Measurements from ENCODE around the gene NUP62.

The NUP62 gene

DNA sequence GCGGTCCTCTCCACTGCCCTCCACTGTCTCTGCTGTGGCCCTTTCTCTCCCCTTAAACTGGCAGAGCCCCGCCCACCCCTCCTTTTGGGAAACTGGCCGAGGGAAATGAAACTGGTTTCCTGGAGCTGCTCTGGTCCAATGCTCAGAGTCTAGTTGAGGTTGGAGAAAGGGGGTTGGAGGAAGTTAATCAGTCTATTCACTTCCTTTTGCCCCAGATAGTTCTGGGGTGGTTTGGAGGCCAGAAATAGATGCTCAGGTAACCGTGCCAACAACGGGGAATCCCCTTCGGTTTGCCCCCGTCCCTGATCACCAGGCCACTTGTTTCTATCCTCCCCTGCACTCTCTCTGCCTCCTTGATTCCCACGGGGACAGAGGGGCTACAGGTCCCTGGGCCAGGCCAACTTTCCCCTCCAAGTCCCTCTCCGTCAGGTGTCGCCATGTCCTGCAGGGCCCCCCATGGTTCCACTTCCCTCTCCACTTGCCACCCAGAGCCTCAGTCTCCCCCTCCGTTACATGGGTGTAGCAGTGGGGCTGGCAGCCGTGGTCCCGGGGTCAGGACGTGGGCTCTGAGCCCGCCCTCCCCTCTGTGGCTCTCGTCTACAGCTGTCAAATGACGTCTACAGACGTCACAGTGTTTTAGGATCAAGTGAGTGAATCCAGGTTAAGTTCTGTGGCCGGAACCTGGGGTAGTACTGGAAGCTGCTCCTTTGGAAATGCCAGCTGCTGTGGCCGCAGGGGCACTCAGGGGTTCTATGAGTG lies 32.3 kb downstream of the NUP62 start, which contains the start of gene IL4I1:
Gene IL4I1, minus strand, starts transcription at position 25 of the 759 bp plus-strand sequence. CDS start 727 bp downstream, outside the sequence.
- peak; percentile 54 for DNase-seq (ENCODE audit: low read depth)

DNA sequence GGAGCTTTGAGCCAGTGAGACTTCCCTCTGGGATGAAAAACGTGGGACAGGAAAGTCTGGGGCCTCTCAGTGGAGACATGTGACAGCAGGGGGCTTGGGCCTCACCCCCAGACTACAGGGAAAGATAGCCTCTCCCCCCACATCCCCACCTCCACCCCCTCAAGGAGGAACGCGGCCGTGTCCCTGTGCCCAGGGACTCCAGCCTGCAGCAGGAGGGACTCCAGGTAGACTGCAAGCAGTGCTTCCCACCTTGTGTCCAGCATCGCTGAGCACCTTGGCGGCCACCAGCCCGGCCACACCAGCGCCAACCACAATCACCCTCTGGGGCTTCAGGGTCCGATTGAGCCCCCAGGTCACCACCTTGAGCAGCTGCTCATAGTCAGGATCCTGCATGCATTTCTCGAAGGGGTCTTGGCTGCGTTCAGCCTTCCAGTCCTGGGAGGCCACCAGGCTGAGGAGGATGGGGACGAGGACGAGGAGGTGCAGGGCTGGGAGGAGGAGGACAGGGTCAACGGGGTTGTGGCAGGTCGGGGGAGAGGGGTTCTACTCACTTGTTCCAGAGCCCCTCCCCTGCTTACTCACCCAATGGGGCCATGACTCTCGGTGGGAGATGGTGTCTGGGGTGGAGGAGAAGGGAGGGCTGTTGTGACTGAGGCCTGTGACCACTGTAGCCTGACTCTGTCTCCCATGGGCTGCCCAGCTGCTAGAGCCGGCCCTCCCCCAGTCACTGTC lies 33.6 kb downstream of the NUP62 start:
- DNase-seq (ENCODE audit: low read depth) = no peak

DNA sequence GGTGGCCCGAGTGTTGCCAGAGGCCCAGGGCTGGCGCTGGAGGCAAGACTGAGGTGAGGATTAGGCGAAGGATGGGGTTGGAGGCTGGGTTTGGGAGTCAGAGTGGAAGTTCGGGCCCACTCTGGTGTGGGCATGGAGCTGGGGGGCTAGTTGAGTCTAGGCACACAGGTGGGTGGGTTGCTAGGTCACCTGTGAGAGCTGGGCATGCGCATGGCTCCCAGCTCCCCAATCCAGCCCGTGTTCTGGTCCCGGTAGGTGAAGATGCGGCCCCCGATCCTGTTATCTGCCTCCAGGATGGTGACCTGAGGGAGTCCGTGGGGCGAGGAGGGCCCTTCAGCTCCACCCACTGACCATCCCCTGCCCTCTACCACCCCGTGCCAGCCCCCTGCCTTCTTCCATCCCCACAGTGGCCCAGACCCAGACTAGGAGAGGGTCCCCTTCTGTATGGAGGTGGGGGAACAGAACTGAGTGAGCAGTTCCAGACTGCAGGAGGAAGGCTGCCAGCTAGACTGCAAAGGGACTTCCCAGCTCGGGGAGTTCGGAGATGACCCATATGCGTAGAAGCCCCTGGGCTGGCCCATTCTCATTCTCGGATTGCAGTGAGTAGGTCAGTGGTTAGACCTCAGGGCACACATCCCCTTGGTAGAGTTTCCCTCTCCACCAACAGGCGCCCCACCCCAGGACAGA lies 34.3 kb downstream of the NUP62 start:
- no peak for DNase-seq (ENCODE audit: low read depth)

DNA sequence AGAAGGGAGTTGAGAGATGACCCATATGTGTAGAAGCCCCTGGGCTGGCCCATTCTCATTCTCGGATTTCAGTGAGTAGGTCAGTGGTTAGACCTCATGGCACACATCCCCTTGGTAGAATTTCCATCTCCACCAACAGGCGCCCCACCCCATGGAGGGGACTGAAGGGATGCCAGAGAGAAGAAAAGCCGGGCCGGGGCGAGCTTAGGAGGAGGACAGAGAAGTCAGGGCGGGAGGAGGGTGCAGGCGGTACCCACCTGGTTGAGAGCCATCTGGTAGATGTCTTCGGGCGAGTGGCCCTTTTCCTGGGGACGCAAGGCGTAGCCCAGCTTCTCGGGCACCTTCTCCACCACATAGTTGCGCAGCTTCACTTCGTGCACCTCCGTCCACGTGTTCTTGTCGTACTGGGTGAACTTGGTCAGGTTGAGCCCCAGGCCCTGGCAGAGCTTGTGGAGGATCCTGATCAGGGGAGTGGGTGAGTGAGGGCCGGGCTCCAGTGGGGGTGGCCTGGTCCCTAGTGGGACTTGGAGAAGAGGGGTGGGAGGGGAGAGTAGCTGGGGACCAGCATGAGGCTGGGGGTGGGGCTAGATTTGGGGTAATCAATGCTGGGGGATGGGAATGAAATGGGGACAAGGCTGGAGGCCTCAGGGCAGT lies 35.2 kb downstream of the NUP62 start:
- DNase-seq (ENCODE audit: low read depth) = no peak

DNA sequence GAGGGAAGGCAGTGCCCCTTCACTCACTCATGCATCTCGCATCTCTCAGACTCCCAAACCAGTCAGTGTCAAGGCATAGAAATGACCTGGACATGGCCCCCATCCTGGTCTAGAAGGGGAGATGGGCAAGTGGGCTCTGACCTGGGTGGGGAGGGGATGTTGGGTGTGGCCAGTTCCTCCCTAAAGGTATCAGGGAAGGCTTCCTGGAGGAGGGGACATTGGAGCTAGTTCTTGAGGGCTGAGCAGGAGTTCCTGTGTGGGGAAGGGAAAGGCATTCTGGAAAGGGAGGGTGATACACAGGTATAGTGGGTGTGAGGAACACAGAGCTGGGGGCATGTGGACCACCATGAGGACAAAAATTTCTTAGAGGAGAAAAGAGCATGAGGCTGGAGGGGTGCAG lies 36.6 kb downstream of the NUP62 start:
- DNase-seq (ENCODE audit: low read depth) = no peak

DNA sequence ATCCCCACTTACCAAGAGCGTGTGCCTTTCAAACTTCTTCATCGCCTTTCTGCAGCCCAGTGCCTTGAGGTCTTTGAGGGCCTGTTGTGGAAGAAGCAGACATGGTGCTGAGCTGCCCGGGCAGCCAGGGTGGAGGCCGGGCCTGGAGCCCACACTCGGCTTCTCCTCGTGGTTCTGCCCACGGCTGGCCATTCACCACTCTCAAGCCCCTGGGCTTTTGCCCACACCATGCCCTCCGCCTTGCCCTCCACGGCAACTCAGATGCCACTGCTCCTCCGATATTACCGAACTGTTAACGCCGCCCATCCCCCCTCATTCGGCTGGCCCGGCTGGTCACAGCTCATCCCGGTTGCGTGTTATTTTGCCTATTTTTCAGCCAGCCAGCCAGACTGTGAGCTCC lies 37.9 kb downstream of the NUP62 start:
- DNase-seq (ENCODE audit: low read depth) = no peak

DNA sequence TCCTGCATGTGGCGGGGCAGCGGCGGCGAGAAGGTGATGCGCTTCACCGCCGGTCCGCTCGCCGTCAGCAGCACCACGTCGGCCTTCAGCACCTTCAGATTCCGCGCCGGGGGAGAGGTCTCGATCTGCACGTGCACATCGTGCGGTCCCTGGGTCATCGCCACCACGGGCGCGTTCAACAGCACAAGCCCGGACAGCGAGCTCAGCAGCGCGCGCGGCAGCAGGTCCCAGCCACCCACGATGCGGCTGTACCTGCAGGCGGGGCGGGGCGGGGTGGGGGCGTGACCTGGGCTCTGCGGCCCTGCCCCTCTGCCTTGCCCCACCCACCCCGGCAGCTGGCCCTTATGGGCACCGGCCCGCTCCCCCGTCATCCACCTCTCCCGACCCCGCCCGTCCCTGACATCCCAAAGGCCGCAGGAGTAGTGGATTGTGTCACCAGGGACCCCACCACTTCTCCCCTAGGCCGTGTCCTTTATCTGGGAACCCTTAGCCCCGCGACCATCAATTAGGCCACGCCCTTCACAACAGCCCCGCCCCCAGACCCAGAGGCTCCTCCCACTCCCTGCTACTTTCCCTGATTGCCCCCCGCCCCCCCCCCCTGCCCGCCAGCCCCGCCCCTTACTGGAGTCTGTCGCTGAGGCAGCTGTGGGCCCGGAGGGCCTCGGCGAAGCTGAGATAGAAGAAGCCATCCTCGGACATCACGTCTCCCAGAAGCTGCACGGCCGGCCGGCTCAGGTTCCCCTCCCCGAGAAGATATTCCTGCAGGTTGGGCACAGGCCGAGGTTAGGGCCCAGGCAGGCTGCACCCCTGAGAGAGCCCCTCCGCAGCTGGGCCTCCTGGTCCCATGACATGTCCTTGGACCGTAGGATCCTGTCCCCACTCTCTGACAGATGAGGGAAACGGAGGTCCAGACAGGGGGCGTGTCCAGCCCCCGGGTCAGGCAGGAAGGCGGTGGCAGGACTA lies 38.7 kb downstream of the NUP62 start:
- no peak for DNase-seq (ENCODE audit: low read depth)

DNA sequence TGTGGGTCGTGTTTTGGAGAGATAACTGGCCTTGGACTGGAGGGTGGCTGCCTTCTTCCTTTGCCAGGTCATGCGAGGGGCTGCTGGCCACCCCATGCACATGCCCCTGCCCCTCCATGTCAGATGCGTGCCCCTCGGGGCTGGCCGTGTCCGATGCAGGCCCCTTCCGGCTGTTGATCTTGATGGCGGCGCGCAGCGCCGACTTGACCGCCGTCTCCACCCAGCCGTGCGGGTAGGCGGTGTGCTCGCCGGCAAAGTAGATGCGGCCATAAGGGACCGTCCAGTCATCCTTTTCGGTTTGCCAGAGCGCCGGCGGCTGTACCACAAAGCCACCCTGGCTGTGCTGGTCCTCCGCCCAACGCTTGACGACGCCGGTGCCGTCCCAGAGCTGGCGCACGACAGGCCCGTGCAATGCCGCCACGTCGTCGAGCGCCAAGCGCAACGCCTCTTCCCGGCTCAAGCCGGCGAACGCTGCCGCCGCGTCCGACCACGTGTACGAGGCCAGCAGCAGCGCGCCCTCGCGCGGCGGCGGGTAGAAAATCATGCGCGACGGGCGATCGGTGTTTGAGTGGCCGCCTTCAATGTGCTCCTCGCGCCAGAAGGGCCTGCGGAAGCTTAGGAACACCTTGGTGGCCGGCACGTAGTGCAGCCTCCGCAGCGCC lies 39.5 kb downstream of the NUP62 start:
- DNase-seq (ENCODE audit: low read depth) = peak; percentile 71

DNA sequence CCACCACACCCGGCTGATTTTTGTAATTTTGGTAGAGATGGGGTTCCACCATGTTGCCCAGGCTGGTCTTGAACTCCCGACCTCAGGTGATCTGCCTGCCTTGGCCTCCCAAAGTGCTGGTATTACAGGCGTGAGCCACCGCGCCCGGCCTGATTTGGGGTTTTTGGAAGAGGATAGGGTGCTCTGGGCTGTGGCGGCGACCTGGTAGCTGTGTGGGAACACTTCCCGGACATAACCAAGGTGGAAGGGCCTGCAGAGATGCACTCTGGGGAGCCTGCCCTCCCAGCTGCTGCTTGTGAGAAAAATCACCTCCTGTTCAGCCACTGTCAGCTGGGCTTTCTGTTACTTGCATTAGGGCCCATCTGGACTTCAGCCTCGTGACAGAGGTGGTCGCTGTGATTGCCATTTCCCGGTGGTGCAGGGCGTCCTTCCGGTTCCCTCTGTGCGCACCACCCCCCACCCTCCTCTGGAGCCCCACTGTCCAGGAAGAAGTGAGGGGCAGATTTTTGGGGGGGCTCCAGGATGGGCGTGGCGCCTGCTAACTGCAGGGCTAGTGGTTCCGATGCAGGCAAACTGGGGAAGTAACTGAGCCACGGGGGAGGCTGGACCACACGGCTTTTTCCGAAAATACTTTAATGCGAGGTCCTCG lies 40.1 kb downstream of the NUP62 start:
- DNase-seq (ENCODE audit: low read depth) = peak; percentile 72

DNA sequence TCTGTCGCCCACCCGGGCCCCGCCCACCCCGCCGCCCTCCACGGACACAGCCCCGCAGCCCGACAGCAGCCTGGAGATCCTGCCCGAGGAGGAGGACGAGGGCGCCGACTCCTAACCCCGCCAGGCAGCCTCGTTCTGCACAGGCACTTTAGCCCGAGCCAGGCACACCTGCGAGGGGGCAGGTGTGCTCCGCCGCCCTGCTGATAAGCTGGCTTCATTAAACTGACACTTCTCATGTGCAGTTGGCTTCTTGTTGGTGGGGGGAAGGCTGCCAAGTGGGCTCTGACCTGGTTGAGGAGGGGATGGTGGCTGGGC lies 40.8 kb downstream of the NUP62 start:
- DNase-seq (ENCODE audit: low read depth) = no peak

DNA sequence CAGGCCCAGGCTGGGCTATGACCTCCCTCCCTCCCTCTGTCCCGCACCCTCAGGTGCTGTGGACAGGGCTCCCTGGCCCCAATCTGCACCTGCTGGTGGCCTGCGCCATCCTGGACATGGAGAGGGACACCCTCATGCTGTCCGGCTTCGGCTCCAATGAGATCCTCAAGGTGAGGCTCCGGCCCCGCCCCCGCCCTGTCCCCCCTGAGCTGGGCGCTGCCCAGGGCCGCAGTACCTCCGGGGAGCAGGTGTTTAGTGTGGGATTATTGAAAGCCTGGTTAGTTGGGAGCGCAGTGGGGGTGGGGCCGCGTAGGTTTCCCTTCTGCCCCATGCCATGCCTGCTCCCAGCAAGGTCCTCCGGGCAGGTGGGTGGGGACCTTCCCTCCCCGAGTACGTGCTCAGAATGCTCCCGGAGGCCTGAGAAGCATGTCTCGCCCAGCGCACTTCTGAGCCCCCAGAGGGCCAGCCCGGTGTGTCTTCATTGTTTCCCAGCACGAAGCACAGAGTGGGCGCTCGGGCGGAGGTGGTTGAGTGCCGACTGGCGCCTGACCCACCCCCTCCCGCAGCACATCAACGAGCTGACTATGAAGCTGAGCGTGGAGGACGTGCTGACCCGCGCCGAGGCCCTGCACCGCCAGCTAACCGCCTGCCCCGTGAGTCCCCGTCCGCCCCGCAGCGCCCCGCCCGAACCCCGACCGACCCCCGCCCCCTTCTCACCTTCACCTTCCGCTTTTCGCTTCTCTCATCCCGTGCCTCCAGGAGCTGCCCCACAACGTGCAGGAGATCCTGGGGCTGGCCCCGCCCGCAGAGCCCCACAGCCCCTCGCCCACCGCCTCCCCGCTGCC lies 41.4 kb downstream of the NUP62 start:
- DNase-seq (ENCODE audit: low read depth) = no peak

DNA sequence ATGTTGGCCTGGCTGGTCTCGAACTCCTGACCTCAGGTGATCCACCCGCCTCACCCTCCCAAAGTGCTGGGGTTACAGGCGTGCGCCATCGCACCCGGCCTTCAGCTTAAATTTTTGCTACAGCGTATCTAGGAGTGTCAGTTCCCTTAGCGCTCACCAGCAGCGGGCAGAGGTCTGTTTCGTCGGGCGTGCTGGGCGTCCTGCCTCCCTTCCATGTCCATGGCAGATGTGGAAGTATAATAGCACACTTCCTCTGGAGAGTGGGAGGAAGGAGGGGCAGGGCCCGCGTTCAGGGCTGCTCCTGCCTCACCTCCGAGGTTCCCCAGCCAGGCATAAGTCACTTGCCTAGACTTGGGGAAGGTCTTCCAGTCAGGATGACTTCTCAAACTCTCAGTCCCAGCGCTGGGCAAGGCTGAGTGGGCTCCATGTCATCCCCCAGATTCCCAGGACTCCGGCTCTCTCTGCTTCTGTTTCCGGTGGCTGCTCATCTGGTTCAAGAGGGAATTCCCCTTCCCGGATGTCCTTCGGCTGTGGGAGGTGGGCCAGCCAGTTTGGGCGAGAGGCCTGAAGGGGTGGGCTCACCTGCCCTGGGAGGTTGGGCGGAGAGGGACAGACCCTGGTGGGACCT lies 42.2 kb downstream of the NUP62 start:
- DNase-seq (ENCODE audit: low read depth) = no peak

DNA sequence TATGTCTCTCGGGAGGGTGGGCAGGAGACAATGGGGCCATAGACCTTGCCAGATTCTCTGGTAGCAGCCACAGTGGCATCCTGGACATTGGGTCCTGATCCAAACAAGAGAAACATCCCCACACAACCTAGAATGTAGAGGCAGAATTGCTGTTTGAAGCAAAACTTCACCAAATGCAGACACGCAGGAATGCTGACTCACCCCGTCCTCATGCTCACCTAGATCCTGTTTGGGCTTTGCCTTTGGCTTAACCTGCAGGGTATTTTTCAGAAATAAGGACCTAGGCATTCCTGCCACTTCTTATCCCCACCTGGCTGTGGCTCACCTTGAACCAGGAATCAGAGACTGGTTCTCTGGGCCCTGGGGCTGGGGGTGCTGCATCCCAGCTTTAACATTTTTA lies 44.5 kb downstream of the NUP62 start:
- DNase-seq (ENCODE audit: low read depth) = no peak

DNA sequence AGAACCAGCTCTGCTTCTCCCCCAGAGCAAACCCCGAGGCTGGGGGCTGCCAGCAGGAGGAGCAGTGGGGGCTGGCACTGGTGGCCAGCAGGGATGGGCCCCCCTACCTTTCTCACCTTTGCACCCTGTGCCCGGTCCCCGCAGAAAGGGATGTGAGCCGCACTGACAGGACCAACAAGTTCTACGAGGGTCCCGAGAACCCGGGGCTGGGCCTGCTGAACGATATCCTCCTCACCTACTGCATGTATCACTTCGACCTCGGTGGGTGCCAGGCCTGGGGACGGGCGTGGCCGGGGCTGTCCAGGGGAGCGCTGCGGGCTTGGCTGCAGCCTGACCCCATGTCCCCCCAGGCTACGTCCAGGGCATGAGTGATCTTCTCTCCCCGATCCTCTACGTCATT lies 45.2 kb downstream of the NUP62 start:
- DNase-seq (ENCODE audit: low read depth) = no peak

DNA sequence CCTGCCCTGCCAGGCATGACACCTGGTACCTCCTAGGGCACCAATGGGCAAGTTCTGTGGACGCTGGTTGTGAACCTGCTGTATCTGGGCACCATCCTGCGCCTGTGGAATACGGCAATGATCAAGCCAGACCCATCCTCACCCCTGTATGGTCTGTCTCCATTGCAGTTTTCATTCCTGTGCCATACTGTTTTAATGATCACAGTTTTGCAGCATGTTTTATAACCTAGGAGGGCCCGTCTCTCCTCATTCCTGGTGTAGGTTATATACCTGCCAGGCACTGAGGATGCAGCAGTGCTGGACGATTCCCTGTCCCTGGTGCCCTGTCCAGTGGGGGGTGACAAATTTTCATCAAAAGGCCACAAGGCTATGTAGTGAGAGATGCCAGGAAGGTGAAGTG lies 46.2 kb downstream of the NUP62 start:
- DNase-seq (ENCODE audit: low read depth) = no peak

DNA sequence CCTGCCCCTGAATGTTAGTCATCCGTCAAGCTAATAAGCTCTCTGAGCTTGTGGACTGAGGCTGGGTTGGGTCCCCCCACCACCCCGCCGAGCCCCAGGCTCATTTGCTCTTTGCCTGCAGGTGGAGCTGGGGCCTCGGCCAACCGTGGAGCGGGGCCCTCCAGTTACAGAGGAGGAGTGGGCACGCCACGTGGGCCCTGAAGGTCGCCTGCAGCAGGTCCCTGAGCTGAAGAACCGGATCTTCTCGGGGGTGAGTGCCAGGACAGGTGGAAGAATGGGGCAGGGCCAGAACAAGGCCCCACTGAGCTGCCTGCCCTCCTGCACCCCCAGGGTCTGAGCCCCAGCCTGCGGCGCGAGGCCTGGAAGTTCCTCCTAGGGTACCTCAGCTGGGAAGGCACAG lies 46.7 kb downstream of the NUP62 start:
- DNase-seq (ENCODE audit: low read depth) = no peak

DNA sequence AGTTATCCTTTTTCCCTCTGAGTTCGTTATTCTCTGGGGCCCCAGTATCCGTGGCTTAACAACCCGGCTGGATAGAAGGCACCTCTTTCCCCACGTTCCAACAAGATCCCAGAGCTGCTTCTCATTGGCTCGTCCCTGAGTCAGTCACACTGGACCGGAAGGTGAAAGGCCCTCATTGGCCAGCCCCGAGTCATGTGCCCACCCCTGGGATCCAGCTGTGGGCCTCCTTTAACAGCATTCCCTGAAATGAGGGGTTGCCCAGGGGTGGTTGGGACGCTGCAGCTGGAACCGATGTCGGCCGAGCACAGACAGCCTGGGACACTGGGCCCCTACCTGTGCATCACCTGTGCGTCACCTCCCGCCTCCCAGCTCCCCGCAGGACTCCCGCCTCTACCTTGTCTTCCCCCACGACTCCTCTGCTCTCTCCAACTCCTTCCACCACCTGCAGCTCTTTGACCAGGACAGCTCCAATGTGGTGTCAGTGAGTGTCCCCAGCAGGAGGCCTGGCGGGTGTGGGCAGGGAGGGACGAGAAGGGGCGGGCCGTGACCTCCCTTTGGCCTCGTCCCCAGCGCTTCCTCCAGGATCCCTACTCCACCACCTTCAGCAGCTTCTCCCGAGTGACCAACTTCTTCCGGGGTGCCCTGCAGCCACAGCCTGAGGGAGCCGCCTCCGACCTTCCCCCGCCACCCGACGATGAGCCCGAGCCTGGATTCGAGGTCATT lies 47.5 kb downstream of the NUP62 start:
- no peak for DNase-seq (ENCODE audit: low read depth)

DNA sequence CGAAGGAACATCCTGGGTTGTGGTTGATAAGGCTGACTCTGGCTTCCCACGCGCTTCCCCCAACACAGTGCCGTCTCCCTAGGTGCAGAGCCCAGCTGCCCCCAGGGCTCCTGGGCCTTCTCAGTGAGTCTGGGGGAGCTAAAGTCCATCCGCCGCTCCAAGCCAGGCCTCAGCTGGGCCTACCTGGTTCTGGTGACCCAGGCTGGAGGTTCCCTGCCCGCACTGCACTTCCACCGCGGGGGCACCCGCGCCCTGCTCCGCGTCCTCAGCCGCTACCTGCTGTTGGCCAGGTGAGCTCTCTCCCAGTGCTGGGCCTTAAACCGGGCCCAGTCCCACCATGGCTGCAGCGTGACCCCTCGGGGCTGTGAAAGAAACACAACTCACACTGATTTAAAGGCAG lies 48.1 kb downstream of the NUP62 start:
- DNase-seq (ENCODE audit: low read depth) = no peak
